Endothelial cell of umbilical vein (primary cell): ENCODE measurements around the gene CFAP210. TPM values are rescaled to one million over a fixed set of nuclear protein-coding genes. Genes with fewer than 3 reads are reported as not detected.

ENCODE experiments used
- BruUV-seq: library from RNA; stranded (reverse); fragments of 400-500 nt; replicated peaks from 2 replicates; lab custom pipeline; 2021; lab: Mats Ljungman, UMichigan
- CTCF ChIA-PET: fragments of 300-600, 350-600 bp; sonication (Branson Sonifier 250); formaldehyde crosslinking; loops from one replicate; lab custom pipeline; 2021; ENCODE audit warnings: antibody characterized with exemption, inconsistent platforms; lab: Charles Lee
- POLR2A ChIA-PET: fragments of 300-600, 350-600 bp; sonication (Branson Sonifier 250); formaldehyde crosslinking; loops from one replicate; lab custom pipeline; 2021; ENCODE audit warnings: antibody characterized with exemption, inconsistent platforms; lab: Charles Lee
- DNase-seq: peaks from one replicate; pipeline ENCODE4 v3.0.0-alpha.2; 2011; ENCODE audit warnings: low read depth, low spot score
- FAIRE-seq: peaks from 2 replicates; lab custom pipeline; 2011; peaks lifted over from hg19 to GRCh38; lab: Jason Lieb, UNC
- H2AFZ ChIP-seq: 2 replicates; pipeline ENCODE4 v1.6.0; 2012; ENCODE audit warnings: low read depth, low read length, control low read depth, inconsistent platforms
- H3K27ac ChIP-seq: 2 replicates; pipeline ENCODE4 v1.5.1; 2011; ENCODE audit warnings: low read depth, mild to moderate bottlenecking, control low read depth, low read length, moderate library complexity; ENCODE audit not compliant: insufficient read depth
- H3K27me3 ChIP-seq, 2 experiments: 2 replicates each; pipeline versions ENCODE4 v1.6.0 to v1.6.1; 2011; ENCODE audit warnings: low read length in 2 of 2, mixed read lengths in 1 of 2; ENCODE audit not compliant: control insufficient read depth in 2 of 2, insufficient read depth in 2 of 2
- H3K36me3 ChIP-seq, 2 experiments: 2 replicates in 1 of 2; 3 replicates in 1 of 2; pipeline ENCODE4 v1.5.1; 2011; ENCODE audit warnings: low read length in 2 of 2, mild to moderate bottlenecking in 1 of 2, moderate library complexity in 1 of 2; ENCODE audit not compliant: control insufficient read depth in 2 of 2, insufficient read depth in 2 of 2; ENCODE audit errors: extremely low read depth in 1 of 2
- H3K4me1 ChIP-seq: 3 replicates; pipeline ENCODE4 v1.5.1; 2011; ENCODE audit warnings: mild to moderate bottlenecking, low read length; ENCODE audit not compliant: control insufficient read depth, insufficient read depth; ENCODE audit errors: extremely low read depth
- H3K4me2 ChIP-seq: 2 replicates; pipeline ENCODE4 v1.6.1; 2011; ENCODE audit warnings: low read length, control low read depth, mixed read lengths; ENCODE audit not compliant: insufficient read depth
- H3K4me3 ChIP-seq, 3 experiments: fragments of 200-600 bp in 1 of 3; sonication (generic), shearing (Covaris generic) in 1 of 3; replicated peaks in 1 of 3; 2 replicates each; pipeline ENCODE4 v1.5.1; 2011 to 2016; ENCODE audit warnings: control low read depth in 3 of 3, low read length in 3 of 3, mild to moderate bottlenecking in 2 of 3, inconsistent platforms in 1 of 3, low read depth in 1 of 3, moderate library complexity in 1 of 3; ENCODE audit not compliant: insufficient read depth in 1 of 3
- H3K79me2 ChIP-seq: 2 replicates; pipeline ENCODE4 v1.6.0; 2012; ENCODE audit warnings: low read length, inconsistent platforms; ENCODE audit not compliant: control insufficient read depth, insufficient read depth
- H3K9ac ChIP-seq: replicated peaks from 2 replicates; pipeline ENCODE3; 2011; ENCODE audit warnings: low read length, control low read depth; ENCODE audit not compliant: insufficient read depth; ENCODE audit errors: extremely low read depth
- H3K9me1 ChIP-seq: replicated peaks from 3 replicates; pipeline ENCODE4 v1.6.0; 2011; ENCODE audit warnings: mild to moderate bottlenecking, low read length; ENCODE audit not compliant: control insufficient read depth, insufficient read depth; ENCODE audit errors: extremely low read depth
- H3K9me3 ChIP-seq: replicated peaks from 2 replicates; pipeline ENCODE4 v1.5.1; 2012; ENCODE audit warnings: low read length, inconsistent platforms; ENCODE audit not compliant: control insufficient read depth, insufficient read depth
- H4K20me1 ChIP-seq: replicated peaks from 2 replicates; pipeline ENCODE3; 2011; ENCODE audit warnings: mild to moderate bottlenecking, low read length; ENCODE audit not compliant: control insufficient read depth, insufficient read depth; ENCODE audit errors: extremely low read depth
- EZH2 ChIP-seq: IDR thresholded peaks from 2 replicates; pipeline ENCODE4 v1.6.1; 2012; ENCODE audit warnings: borderline replicate concordance, low read depth, mild to moderate bottlenecking, moderate library complexity, low read length, inconsistent platforms; ENCODE audit not compliant: severe bottlenecking
- FOS ChIP-seq: IDR thresholded peaks from 2 replicates; pipeline ENCODE4 v1.6.1; 2011; ENCODE audit warnings: mild to moderate bottlenecking, low read length, moderate library complexity, borderline replicate concordance; ENCODE audit not compliant: insufficient read depth
- GATA2 ChIP-seq: IDR thresholded peaks from 2 replicates; pipeline ENCODE4 v1.7.0; 2011; ENCODE audit warnings: low read depth, mild to moderate bottlenecking, moderate library complexity, mixed read lengths, low read length; ENCODE audit not compliant: insufficient read length, insufficient read depth
- JUN ChIP-seq: IDR thresholded peaks from 2 replicates; pipeline ENCODE4 v1.6.1; 2011; ENCODE audit warnings: borderline replicate concordance, low read depth; ENCODE audit not compliant: insufficient read length, insufficient read depth
- MYC ChIP-seq: IDR thresholded peaks from one replicate; pipeline ENCODE4 v1.6.1; 2011; ENCODE audit warnings: mild to moderate bottlenecking, low read depth, low read length
- POLR2A ChIP-seq: IDR thresholded peaks from 2 replicates; pipeline ENCODE4 v1.6.1; 2012; ENCODE audit warnings: low read depth, mild to moderate bottlenecking, control low read depth, low read length
- POLR2AphosphoS5 ChIP-seq: IDR thresholded peaks from 2 replicates; pipeline ENCODE4 v1.6.1; 2012; ENCODE audit warnings: low read depth, mild to moderate bottlenecking, control low read depth, low read length, moderate library complexity; ENCODE audit not compliant: insufficient read depth
- dilution Hi-C: fragments of 300-500 bp; cut with MboI; formaldehyde crosslinking; loops from one replicate; pipeline ENCODE4 v1.15.0; 2019; ENCODE audit warnings: low sequenced_read_pairs; ENCODE audit not compliant: extremely low pct_ligation_motif_present
- intact Hi-C: fragments of 100-400 bp; cut with micrococcal nuclease; formaldehyde crosslinking; loops from one replicate; pipeline ENCODE4 v1.10.0; 2022
- polyA plus RNA-seq, 4 experiments: library from polyadenylated mRNA; depleted of rRNA in 3 of 4; stranded (reverse) in 3 of 4; unstranded in 1 of 4; fragments of >200 nt; gene quantifications; 2 replicates each; pipeline versions ENCODE4 v1.2.1 to v1.2.3, GENCODE V29; 2011 to 2012; ENCODE audit warnings: missing spikeins in 1 of 4
- total RNA-seq: library from RNA; stranded (reverse); gene quantifications from 2 replicates; pipeline ENCODE4 v1.2.3, GENCODE V29; 2021
- TF ChIP-seq, protein P1 (sequence below): IDR thresholded peaks from 2 replicates; pipeline ENCODE4 v1.6.1; 2011; ENCODE audit not compliant: insufficient read depth, insufficient read length
- TF ChIP-seq, protein P2 (sequence below), 2 donors: IDR thresholded peaks; 1 replicate in 1 of 2; 2 replicates in 1 of 2; pipeline ENCODE4 v1.5.1; 2011; ENCODE audit warnings: low read length in 2 of 2, mild to moderate bottlenecking in 2 of 2, moderate library complexity in 2 of 2, control low read depth in 1 of 2, inconsistent platforms in 1 of 2, low read depth in 1 of 2; ENCODE audit not compliant: insufficient read depth in 1 of 2; ENCODE audit errors: extremely low read depth in 1 of 2

CFAP210 gene
- total and polyA plus RNA-seq, 2 donors (not counting 3 experiments of a cell fraction or from before 2014, with no cell fraction given) = not detected

DNA sequence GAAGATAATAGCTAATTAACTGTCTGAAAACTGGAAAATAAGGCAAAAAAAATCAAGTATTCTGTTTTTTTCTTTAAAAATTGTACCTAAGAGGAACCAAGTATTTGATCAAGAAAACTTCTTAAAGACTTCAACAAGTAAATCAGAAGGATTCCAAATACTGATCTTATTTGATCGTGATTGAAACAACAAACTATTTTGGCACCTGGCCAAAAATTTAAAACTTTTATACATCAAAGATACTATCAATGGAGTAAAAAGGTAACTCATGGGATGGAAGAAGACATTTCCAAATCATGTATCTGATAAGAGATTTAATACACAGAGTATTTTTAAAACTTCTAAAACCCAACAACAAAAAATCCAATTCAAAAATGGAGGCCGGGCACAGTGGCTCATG lies 46.7 kb downstream of the CFAP210 start:
- TF ChIP-seq POLR2A (no peak), POLR2AphosphoS5 (no peak), FOS (no peak), JUN (no peak), GATA2 (no peak), MYC (no peak), EZH2 (no peak)
- TF ChIP-seq, protein P1, sequence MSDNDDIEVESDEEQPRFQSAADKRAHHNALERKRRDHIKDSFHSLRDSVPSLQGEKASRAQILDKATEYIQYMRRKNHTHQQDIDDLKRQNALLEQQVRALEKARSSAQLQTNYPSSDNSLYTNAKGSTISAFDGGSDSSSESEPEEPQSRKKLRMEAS = no peak
- TF ChIP-seq, protein P2, sequence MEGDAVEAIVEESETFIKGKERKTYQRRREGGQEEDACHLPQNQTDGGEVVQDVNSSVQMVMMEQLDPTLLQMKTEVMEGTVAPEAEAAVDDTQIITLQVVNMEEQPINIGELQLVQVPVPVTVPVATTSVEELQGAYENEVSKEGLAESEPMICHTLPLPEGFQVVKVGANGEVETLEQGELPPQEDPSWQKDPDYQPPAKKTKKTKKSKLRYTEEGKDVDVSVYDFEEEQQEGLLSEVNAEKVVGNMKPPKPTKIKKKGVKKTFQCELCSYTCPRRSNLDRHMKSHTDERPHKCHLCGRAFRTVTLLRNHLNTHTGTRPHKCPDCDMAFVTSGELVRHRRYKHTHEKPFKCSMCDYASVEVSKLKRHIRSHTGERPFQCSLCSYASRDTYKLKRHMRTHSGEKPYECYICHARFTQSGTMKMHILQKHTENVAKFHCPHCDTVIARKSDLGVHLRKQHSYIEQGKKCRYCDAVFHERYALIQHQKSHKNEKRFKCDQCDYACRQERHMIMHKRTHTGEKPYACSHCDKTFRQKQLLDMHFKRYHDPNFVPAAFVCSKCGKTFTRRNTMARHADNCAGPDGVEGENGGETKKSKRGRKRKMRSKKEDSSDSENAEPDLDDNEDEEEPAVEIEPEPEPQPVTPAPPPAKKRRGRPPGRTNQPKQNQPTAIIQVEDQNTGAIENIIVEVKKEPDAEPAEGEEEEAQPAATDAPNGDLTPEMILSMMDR (IDR thresholded peaks at IDR 0.05; ENCODE audit: extremely low read depth in 1 of 2, insufficient read depth in 1 of 2, low read depth in 1 of 2, low read length in 2 of 2) = no peak
- no peak for DNase-seq
- BruUV-seq = no TSS peak
- Histone ChIP-seq H3K4me2 (no peak overlapping the region), H3K79me2 (no peaks in the 10 kb centered on the region), H3K27ac (no peak overlapping the region), H3K4me1 (no peaks in the 10 kb centered on the region), H3K27me3 (no peaks in the 10 kb centered on the region), H2AFZ (no peak overlapping the region), H3K9me3 (no peaks in the 10 kb centered on the region), H3K9ac (no peak overlapping the region), H3K9me1 (no peaks in the 10 kb centered on the region), H3K4me3 (no peak overlapping the region), H3K36me3 (no peaks in the 10 kb centered on the region), H4K20me1 (no peaks in the 10 kb centered on the region)
- intact Hi-C loops (no loop called here), dilution Hi-C loops (no loop called here)
- ChIA-PET CTCF (no interaction called here), POLR2A (no interaction called here)
- FAIRE-seq = no peak
